AG04450 (cell line): ENCODE measurements around the gene SH3D19. TPM values are rescaled to one million over a fixed set of nuclear protein-coding genes. Genes with fewer than 3 reads are reported as not detected.

Source experiments
- CTCF ChIA-PET: fragments of 300-600, 350-600 bp; formaldehyde crosslinking; extraction: SDS; loops from one replicate; lab custom pipeline; 2022; ENCODE audit warnings: antibody characterized with exemption, inconsistent platforms; lab: Charles Lee
- POLR2A ChIA-PET: fragments of 350-600 bp; formaldehyde crosslinking; extraction: SDS; loops from one replicate; lab custom pipeline; 2021; ENCODE audit warnings: antibody characterized with exemption, inconsistent platforms; lab: Yijun Ruan, JAX
- DNase-seq: peaks from one replicate; pipeline ENCODE4 v3.0.0-alpha.2; 2011; ENCODE audit warnings: low read depth, low spot score
- H3K27ac ChIP-seq: one replicate; pipeline ENCODE4 v1.5.1; 2012; ENCODE audit warnings: low read depth, low read length, control low read depth
- H3K27me3 ChIP-seq: one replicate; pipeline ENCODE4 v1.6.0; 2012; ENCODE audit warnings: low read length; ENCODE audit not compliant: control insufficient read depth, insufficient read depth
- H3K4me3 ChIP-seq: 2 replicates; pipeline ENCODE4 v1.5.1; 2011; ENCODE audit warnings: mild to moderate bottlenecking, low read depth, low read length, control low read depth
- H3K9me3 ChIP-seq: 2 replicates; pipeline ENCODE4 v1.5.1; 2012; ENCODE audit warnings: low read length; ENCODE audit not compliant: control insufficient read depth, insufficient read depth
- polyA plus RNA-seq: library from polyadenylated mRNA; depleted of rRNA; stranded (reverse); fragments of >200 nt; gene quantifications from 2 replicates; pipeline ENCODE4 v1.2.3, GENCODE V29; 2011
- TF ChIP-seq, protein P1 (sequence below): IDR thresholded peaks from 2 replicates; pipeline ENCODE4 v1.5.1; 2011; ENCODE audit warnings: low read depth, low read length, control low read depth, inconsistent platforms

Gene SH3D19
- polyA plus RNA-seq, 1 experiment, result 32.6 TPM

DNA sequence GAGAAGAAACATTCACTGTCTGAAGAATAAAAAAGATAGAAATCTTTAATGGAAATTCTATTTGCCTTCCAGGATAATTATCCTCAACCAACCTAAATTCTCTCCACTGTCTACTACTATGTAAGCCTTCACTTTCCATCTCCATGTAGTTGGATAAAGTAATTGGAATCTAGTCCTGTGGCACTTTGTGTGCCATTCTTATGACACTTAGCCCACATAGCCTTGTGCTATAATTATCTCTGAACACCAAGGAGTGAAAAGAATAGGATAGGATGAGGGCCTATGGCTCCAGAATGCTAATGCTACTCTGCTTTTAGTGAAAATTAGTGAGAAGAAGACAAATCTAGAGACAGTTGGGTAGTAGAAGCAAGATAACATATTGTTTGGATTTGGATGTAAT lies 28.2 kb downstream of the SH3D19 start:
- TF ChIP-seq, protein P1, sequence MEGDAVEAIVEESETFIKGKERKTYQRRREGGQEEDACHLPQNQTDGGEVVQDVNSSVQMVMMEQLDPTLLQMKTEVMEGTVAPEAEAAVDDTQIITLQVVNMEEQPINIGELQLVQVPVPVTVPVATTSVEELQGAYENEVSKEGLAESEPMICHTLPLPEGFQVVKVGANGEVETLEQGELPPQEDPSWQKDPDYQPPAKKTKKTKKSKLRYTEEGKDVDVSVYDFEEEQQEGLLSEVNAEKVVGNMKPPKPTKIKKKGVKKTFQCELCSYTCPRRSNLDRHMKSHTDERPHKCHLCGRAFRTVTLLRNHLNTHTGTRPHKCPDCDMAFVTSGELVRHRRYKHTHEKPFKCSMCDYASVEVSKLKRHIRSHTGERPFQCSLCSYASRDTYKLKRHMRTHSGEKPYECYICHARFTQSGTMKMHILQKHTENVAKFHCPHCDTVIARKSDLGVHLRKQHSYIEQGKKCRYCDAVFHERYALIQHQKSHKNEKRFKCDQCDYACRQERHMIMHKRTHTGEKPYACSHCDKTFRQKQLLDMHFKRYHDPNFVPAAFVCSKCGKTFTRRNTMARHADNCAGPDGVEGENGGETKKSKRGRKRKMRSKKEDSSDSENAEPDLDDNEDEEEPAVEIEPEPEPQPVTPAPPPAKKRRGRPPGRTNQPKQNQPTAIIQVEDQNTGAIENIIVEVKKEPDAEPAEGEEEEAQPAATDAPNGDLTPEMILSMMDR, result no peak
- ChIA-PET CTCF (no interaction called here), POLR2A (no interaction called here)
- no peak for DNase-seq
- Histone ChIP-seq H3K9me3 (no peaks in the 10 kb centered on the region), H3K4me3 (no peak overlapping the region), H3K27ac (no peak overlapping the region), H3K27me3 (no peaks in the 10 kb centered on the region)

DNA sequence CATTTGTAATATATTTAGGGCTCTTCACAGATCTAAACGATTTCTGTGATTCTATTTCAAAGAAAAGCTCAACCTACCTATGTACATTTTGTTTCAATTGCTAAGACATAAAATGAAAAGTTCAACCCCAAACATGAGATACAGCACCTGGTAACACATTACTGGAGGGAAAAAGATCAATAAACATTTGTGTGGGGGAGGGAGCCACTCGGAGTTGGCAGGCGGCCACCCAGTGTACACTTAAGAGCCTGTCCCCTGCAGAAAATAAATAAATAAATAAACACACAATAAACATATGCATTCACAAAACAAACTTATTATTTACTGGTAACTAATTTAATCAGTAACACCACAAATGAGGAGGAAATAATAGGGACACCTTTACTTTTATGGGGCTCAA lies 29.2 kb downstream of the SH3D19 start:
- Histone ChIP-seq H3K27ac (no peak overlapping the region), H3K4me3 (no peak overlapping the region), H3K27me3 (no peaks in the 10 kb centered on the region), H3K9me3 (no peaks in the 10 kb centered on the region)
- DNase-seq, result no peak
- ChIA-PET CTCF (no interaction called here), POLR2A (no interaction called here)
- TF ChIP-seq, protein P1, result no peak

DNA sequence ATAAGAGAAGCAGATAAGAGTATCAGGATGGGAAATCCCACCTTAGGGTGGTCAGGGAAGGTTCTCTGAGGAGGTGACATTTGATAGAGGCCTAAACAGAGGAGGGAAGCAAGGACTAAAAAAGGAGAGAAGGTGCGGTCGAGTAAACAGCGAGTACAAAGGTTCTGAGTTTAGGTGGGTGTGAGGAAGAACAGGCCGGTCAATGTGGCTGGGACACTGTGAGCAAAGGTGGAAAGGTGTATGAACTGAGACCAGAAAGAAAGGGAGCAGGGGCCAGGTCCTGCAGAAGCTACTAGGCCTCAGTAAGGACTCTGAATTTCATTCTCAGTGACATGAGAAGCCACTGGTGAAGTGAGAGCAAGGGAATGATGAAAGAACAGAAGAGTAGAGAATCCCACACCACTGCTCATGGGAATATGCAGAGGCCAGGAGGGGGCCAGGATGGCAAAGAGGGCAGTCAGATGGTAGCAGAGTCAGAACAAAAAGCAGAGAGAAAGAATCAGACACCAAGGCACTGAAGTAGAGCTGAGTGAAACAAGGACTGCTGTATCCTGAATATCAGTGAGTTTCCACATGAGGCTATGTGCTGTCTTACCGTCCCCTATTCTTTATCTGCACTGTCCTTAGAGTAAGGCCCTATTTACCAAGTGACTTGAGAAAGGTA lies 30.4 kb downstream of the SH3D19 start:
- TF ChIP-seq, protein P1, result no peak
- POLR2A ChIA-PET, result no interaction called here
- CTCF ChIA-PET, result no interaction called here

DNA sequence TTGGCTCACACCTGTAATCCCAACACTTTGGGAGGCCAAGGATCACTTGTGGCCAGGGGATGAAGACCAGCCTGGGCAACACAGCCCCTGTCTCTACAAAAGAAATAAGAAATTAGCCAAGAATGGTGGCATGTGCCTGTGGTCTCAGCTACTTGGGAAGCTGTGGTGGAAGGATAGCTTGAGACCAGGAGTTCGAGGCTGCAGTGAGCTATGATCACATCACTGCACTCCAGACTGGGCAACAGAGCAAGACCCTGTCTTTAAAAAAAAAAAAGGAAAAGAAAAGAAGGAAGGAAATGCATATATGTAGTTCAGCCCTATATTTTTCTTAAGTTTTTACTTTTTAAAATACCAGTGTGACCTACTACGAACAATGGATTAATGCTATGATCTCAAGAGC lies 33.4 kb downstream of the SH3D19 start:
- H3K27ac ChIP-seq, result no peak overlapping the region
- no peaks in the 10 kb centered on the region for H3K27me3 ChIP-seq
- CTCF ChIA-PET, result interaction anchor here (0.6 to 1.7 kb wide), 4 partner anchors 8 to 312 kb away, joined by 3 to 6 read pairs (median 4); partner anchors contain the start of gene PRSS48
- POLR2A ChIA-PET, result no interaction called here
- DNase-seq, result no peak
- TF ChIP-seq, protein P1, result no peak
- no peak overlapping the region for H3K4me3 ChIP-seq
- no peaks in the 10 kb centered on the region for H3K9me3 ChIP-seq

More for the DNA sequence above, 30.4 kb downstream of the SH3D19 start:
- no peak for DNase-seq
- Histone ChIP-seq H3K4me3 (no peak overlapping the region), H3K9me3 (no peaks in the 10 kb centered on the region), H3K27me3 (no peaks in the 10 kb centered on the region), H3K27ac (no peak overlapping the region)

DNA sequence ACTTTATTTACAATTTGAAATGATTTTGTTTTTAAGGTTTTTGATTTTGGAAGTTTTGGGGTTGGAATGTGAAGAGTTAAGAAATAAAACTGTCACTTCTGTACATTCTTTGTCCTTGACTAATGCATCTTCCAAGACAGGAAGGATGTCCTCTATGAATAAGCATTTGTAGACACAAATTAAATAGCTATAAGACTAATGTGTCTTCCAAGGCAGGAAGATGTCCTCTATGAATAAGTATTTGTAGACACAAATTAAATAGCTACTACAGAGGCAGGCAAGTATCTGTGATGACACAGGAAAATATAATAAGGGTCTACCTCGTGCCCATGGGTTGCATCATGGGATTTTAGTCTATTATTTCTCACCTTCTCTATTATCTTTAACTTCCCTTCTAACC lies 33.9 kb downstream of the SH3D19 start:
- Histone ChIP-seq H3K27me3 (no peaks in the 10 kb centered on the region), H3K27ac (no peak overlapping the region), H3K4me3 (no peak overlapping the region), H3K9me3 (no peaks in the 10 kb centered on the region)
- no peak for DNase-seq
- TF ChIP-seq, protein P1, result no peak
- ChIA-PET POLR2A (no interaction called here), CTCF (interaction anchor here (1.7 kb wide), 1 partner anchor 15 kb away, joined by 6 read pairs; the partner anchor contains the start of gene PRSS48)
